Spleen (tissue), 11 donors: ENCODE data around the gene NLRP1. TPM values are rescaled to one million over a fixed set of nuclear protein-coding genes. Genes with fewer than 3 reads are reported as not detected.
"Not testable (repeated sequence)": the region's sequence is repeated elsewhere in the genome, so short reads cannot be mapped to it uniquely, and the experiment has no call there.

ENCODE experiments used
- DNase-seq: peaks from one replicate; pipeline ENCODE4 v3.0.0-alpha.2; 2020
- H3K27ac ChIP-seq, 8 donors: fragments of 200-600 bp; sonication (generic) in 7 of 8; 1 replicate in 4 of 8; 2 replicates in 4 of 8; pipeline versions ENCODE4 v1.5.0 to v1.8.0; 2016 to 2021; ENCODE audit warnings: inconsistent platforms in 4 of 8, mild to moderate bottlenecking in 4 of 8, moderate library complexity in 1 of 8
- H3K27me3 ChIP-seq, 7 donors: fragments of 200-600 bp; sonication (generic) in 6 of 7; replicated peaks in 1 of 7; 1 replicate in 4 of 7; 2 replicates in 3 of 7; pipeline versions ENCODE4 v1.5.0 to v1.8.0; 2016 to 2021; ENCODE audit warnings: inconsistent platforms in 3 of 7, mild to moderate bottlenecking in 1 of 7
- H3K36me3 ChIP-seq, 6 donors: fragments of 200-600 bp; sonication (generic) in 5 of 6; 1 replicate in 4 of 6; 2 replicates in 2 of 6; pipeline versions ENCODE4 v1.5.0 to v1.8.0; 2016 to 2021; ENCODE audit warnings: inconsistent platforms in 2 of 6
- H3K4me1 ChIP-seq, 6 donors: fragments of 200-600 bp; sonication (generic) in 5 of 6; 1 replicate in 3 of 6; 2 replicates in 3 of 6; pipeline versions ENCODE4 v1.5.0 to v1.8.0; 2016 to 2021; ENCODE audit warnings: inconsistent platforms in 3 of 6
- H3K4me3 ChIP-seq, 8 donors: fragments of 200-600 bp; sonication (generic) in 7 of 8; 1 replicate in 4 of 8; 2 replicates in 4 of 8; pipeline versions ENCODE4 v1.5.0 to v1.8.0; 2016 to 2021; ENCODE audit warnings: inconsistent platforms in 4 of 8, mild to moderate bottlenecking in 4 of 8, moderate library complexity in 2 of 8
- H3K9me3 ChIP-seq, 8 donors: fragments of 200-600 bp; sonication (generic) in 7 of 8; 1 replicate in 4 of 8; 2 replicates in 4 of 8; pipeline versions ENCODE4 v1.5.0 to v1.8.0; 2016 to 2021; ENCODE audit warnings: inconsistent platforms in 4 of 8
- CTCF ChIP-seq, 11 experiments: fragments of 200-600 bp in 7 of 11; fragments of 450-650 bp in 4 of 11; sonication (generic) in 4 of 11; IDR thresholded peaks in 8 of 11; conservative IDR thresholded peaks in 3 of 11; 1 replicate in 7 of 11; 2 replicates in 4 of 11; pipeline versions ENCODE4 v1.4.0 to v1.8.0; 2016 to 2021; ENCODE audit warnings: antibody characterized with exemption in 11 of 11, inconsistent platforms in 4 of 11, mild to moderate bottlenecking in 1 of 11
- POLR2A ChIP-seq, 3 donors: fragments of 450-650 bp; IDR thresholded peaks; one replicate each; pipeline ENCODE4 v1.5.1; 2017; ENCODE audit warnings: antibody characterized with exemption in 3 of 3, mild to moderate bottlenecking in 1 of 3
- POLR2AphosphoS5 ChIP-seq, 3 donors: sonication (generic); formaldehyde crosslinking; IDR thresholded peaks; one replicate each; pipeline ENCODE4 v1.5.1; 2017; ENCODE audit warnings: antibody characterized with exemption in 3 of 3
- WGBS, 5 donors: extraction: QIAGEN DNeasy Blood & Tissue Kit in 3 of 5; methylation state at CpG; one replicate each; pipeline versions ENCODE4 v1.1.5 to v1.1.7; 2013 to 2018; 5-methylcytosine and 5-hydroxymethylcytosine counted together
- intact Hi-C: fragments of 100-400 bp; cut with DNase I; formaldehyde crosslinking; loops from one replicate; pipeline ENCODE4 v1.15.0; 2023; ENCODE audit warnings: low total_unique reads
- polyA plus RNA-seq, 3 donors: library from polyadenylated mRNA; stranded (reverse); fragments of 200-250 nt; gene quantifications; one replicate each; pipeline ENCODE4 v1.2.1, GENCODE V29; 2013
- total RNA-seq, 7 donors: library from RNA; depleted of rRNA in 3 of 7; stranded (reverse); fragments of >200 nt in 3 of 7; fragmentation: NEBNext Ultra II Directional in 4 of 7; extraction: Animal tissue kit (Norgen Biotek cat#: 25700) in 4 of 7; gene quantifications; one replicate each; pipeline versions ENCODE4 v1.1.0 to v1.2.1, GENCODE V29; 2016 to 2021
- donor health status: healthy with polysubstance abuse.
- donor health status: DM: no; HTN: no; CAD: no; lungs with moderate emphysema.
- donor health status: DM: no; HTN: no; CAD: no.
- donor health status: Bipolar disorder and iron deficiency.
- donor health status: healthy.
- donor health status: DM: no; HTN: no; CAD: no.
- donor health status: DM: yes; HTN: yes; CAD: no.

Gene NLRP1
- total and polyA plus RNA-seq, 10 donors, result 34.7 to 145 (median 76.7) TPM

- peak overlapping the region in 4 of 8 donors; percentile 52 to 78 (median 54) for H3K4me3 ChIP-seq
- H3K4me1 ChIP-seq, result peaks cover 17 to 85% (median 67%) of the 10 kb centered on the region in 6 donors
These were observed 1.8 kb downstream of the NLRP1 start for GRCh38 chr17:5582209-5583185.

GRCh38 chr17:5581655-5582054 is 2.7 kb downstream of the NLRP1 start:
- peaks cover 0 to 45% (median 26%) of the 10 kb centered on the region in 6 donors for H3K36me3 ChIP-seq
- no peaks in the 10 kb centered on the region for H3K27me3 ChIP-seq
- no peak overlapping the region for H3K4me3 ChIP-seq
- peak overlapping the region in 2 of 8 donors; percentile 21 to 92 for H3K27ac ChIP-seq
- TF ChIP-seq POLR2A (IDR thresholded peaks at IDR 0.05) (no peak), CTCF (IDR thresholded peaks at IDR 0.05 in 8 of 11, conservative IDR thresholded peaks at IDR 0.05 in 3 of 11) (no peak), POLR2AphosphoS5 (IDR thresholded peaks at IDR 0.05) (no peak)
- H3K4me1 ChIP-seq, result peaks cover 17 to 81% (median 62%) of the 10 kb centered on the region in 6 donors
- intact Hi-C loops, result no loop called here
- DNase-seq, result no peak
- peaks cover 0 to 4% (median 0%) of the 10 kb centered on the region in 8 donors for H3K9me3 ChIP-seq
- 88 to 93% (median 89%) methylated on average over 3 of the region's 3 CpGs for WGBS, 5 donors

More at GRCh38 chr17:5582209-5583185, 1.8 kb downstream of the NLRP1 start:
- Histone ChIP-seq H3K27me3 (no peaks in the 10 kb centered on the region), H3K27ac (peak overlapping the region in 5 of 8 donors; percentile 89 to 95 (median 92)), H3K36me3 (peaks cover 0 to 42% (median 26%) of the 10 kb centered on the region in 6 donors), H3K9me3 (peaks cover 0 to 4% (median 0%) of the 10 kb centered on the region in 8 donors)
- WGBS, 5 donors, result 73 to 83% (median 77%) methylated on average over 10 to 11 of the region's 11 CpGs
- intact Hi-C loops, result no loop called here
- DNase-seq, result no peak
- TF ChIP-seq POLR2AphosphoS5 (IDR thresholded peaks at IDR 0.05) (no peak), CTCF (IDR thresholded peaks at IDR 0.05 in 8 of 11, conservative IDR thresholded peaks at IDR 0.05 in 3 of 11) (no peak)

GRCh38 chr17:5580969-5581368 is 3.3 kb downstream of the NLRP1 start:
- H3K27ac ChIP-seq, result peak overlapping the region in 2 of 8 donors; percentile 21 to 26
- peaks cover 0 to 45% (median 26%) of the 10 kb centered on the region in 6 donors for H3K36me3 ChIP-seq
- WGBS, 5 donors, result 51 to 70% (median 62%) methylated on average over 3 of the region's 3 CpGs
- no peak for DNase-seq
- peaks cover 17 to 74% (median 59%) of the 10 kb centered on the region in 6 donors for H3K4me1 ChIP-seq
- no peak for TF ChIP-seq CTCF (IDR thresholded peaks at IDR 0.05 in 8 of 11, conservative IDR thresholded peaks at IDR 0.05 in 3 of 11)
- no peak for TF ChIP-seq POLR2A (IDR thresholded peaks at IDR 0.05)
- TF ChIP-seq POLR2AphosphoS5 (IDR thresholded peaks at IDR 0.05), result no peak
- H3K4me3 ChIP-seq, result no peak overlapping the region
- H3K27me3 ChIP-seq, result no peaks in the 10 kb centered on the region
- intact Hi-C loops, result no loop called here
- H3K9me3 ChIP-seq, result peaks cover 0 to 4% (median 0%) of the 10 kb centered on the region in 8 donors

GRCh38 chr17:5580367-5580766 is 3.9 kb downstream of the NLRP1 start:
- intact Hi-C loops, result no loop called here
- no peak overlapping the region for H3K4me3 ChIP-seq
- DNase-seq, result no peak

DNA sequence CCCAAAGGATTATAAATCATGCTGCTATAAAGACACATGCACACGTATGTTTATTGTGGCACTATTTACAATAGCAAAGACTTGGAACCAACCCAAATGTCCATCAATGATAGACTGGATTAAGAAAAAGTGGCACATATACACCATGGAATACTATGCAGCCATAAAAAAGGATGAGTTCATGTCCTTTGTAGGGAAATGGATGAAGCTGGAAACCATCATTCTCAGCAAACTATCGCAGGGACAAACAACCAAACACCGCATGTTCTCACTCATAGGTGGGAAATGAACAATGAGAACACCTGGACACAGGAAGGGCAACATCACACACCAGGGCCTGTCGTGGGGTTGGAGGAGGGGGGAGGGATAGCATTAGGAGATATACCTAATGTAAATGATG is 5.5 kb downstream of the NLRP1 start:
- Histone ChIP-seq H3K36me3 (peaks cover 0 to 57% (median 32%) of the 10 kb centered on the region in 6 donors), H3K4me1 (peaks cover 6 to 52% (median 41%) of the 10 kb centered on the region in 6 donors)
- 90 to 96% (median 94%) methylated on average over 3 of the region's 4 CpGs for WGBS, 5 donors
- DNase-seq, H3K27me3 ChIP-seq, H3K4me3 ChIP-seq, intact Hi-C loops, H3K9me3 ChIP-seq, H3K27ac ChIP-seq: not testable (repeated sequence)

More at GRCh38 chr17:5580367-5580766, 3.9 kb downstream of the NLRP1 start:
- Histone ChIP-seq H3K27me3 (no peaks in the 10 kb centered on the region), H3K9me3 (peaks cover 0 to 4% (median 0%) of the 10 kb centered on the region in 8 donors), H3K4me1 (peaks cover 16 to 68% (median 53%) of the 10 kb centered on the region in 6 donors), H3K36me3 (peaks cover 0 to 45% (median 26%) of the 10 kb centered on the region in 6 donors), H3K27ac (peak overlapping the region in 2 of 8 donors; percentile 5 to 26)
- TF ChIP-seq POLR2A (IDR thresholded peaks at IDR 0.05) (no peak), POLR2AphosphoS5 (IDR thresholded peaks at IDR 0.05) (no peak), CTCF (IDR thresholded peaks at IDR 0.05 in 8 of 11, conservative IDR thresholded peaks at IDR 0.05 in 3 of 11) (no peak)

DNA sequence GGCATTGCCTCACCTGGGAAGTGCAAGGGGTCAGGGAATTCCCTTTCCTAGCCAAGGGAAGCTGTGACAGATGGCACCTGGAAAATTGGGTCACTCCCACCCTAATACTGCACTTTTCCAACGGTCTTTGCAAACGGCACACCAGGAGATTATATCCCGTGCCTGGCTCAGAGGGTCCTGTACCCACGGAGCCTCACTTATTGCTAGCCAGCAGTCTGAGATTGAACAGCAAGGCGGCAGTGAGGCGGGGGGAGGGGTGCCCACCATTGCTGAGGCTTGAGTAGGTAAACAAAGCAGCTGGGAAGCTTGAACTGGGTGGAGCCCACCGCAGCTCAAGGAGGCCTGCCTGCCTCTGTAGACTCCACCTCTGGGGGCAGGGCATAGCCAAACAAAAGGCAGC is 11.3 kb downstream of the NLRP1 start:
- H3K27ac ChIP-seq, intact Hi-C loops, DNase-seq, H3K4me3 ChIP-seq, H3K27me3 ChIP-seq: not testable (repeated sequence)
- peaks cover 0 to 19% (median 11%) of the 10 kb centered on the region in 8 donors for H3K9me3 ChIP-seq
- peaks cover 0 to 22% (median 0%) of the 10 kb centered on the region in 6 donors for H3K4me1 ChIP-seq
- peaks cover 0 to 57% (median 24%) of the 10 kb centered on the region in 6 donors for H3K36me3 ChIP-seq
- 87 to 96% (median 95%) methylated on average over 6 to 7 of the region's 7 CpGs for WGBS, 5 donors
